Measurements from ENCODE around the gene CAMK2B. TPM values are rescaled to one million over a fixed set of nuclear protein-coding genes. Genes with fewer than 3 reads are reported as not detected.

CAMK2B gene
- total and polyA plus RNA-seq, 12 donors, result 0.25 to 82.3 (median 6.5) TPM; not detected in 2

- H3K27ac ChIP-seq, result no peak overlapping the region
- TF ChIP-seq POLR2A (IDR thresholded peaks at IDR 0.05), result no peak
- no peak for TF ChIP-seq CTCF (IDR thresholded peaks at IDR 0.05)
Measured at GRCh38 chr7:44167920-44168319, 157.5 kb downstream of the CAMK2B start.

More at GRCh38 chr7:44167920-44168319, 157.5 kb downstream of the CAMK2B start:
- H3K27me3 ChIP-seq, result no peaks in the 10 kb centered on the region
- intact Hi-C loops (cut with DNase I), result no loop called here
- no peaks in the 10 kb centered on the region for H3K36me3 ChIP-seq (replicated peaks in 1 of 2)
- no peaks in the 10 kb centered on the region for H3K9me3 ChIP-seq (replicated peaks in 1 of 3)
- no peaks in the 10 kb centered on the region for H3K4me1 ChIP-seq (replicated peaks in 1 of 2)
- no peak overlapping the region for H3K4me3 ChIP-seq
- DNase-seq, result no peak

Other genes with a start within 250 kb of the CAMK2B start
- gene POLM, start 243.1 kb downstream of the CAMK2B start, total RNA-seq, result 10 to 100 TPM in 8 of 9 donors, 1 to 10 TPM in 1; 8.6 to 51.8 (median 28.1) TPM
- 10 to 100 TPM in 2 of 3 donors, 1 to 10 TPM in 1; 5.4 to 38.5 (median 21.9) TPM for gene POLM, start 243.1 kb downstream of the CAMK2B start, polyA plus RNA-seq
- 100 to 1,000 TPM in 6 of 9 donors, 10 to 100 TPM in 2, 1 to 10 TPM in 1; 5.4 to 292 (median 121) TPM for gene AEBP1, start 221.2 kb downstream of the CAMK2B start, total RNA-seq
- gene AEBP1, start 221.2 kb downstream of the CAMK2B start, polyA plus RNA-seq, result 100 to 1,000 TPM in 2 of 3 donors, 10 to 100 TPM in 1; 41.2 to 198 (median 155) TPM
- 100 to 1,000 TPM in 2 of 9 donors, 10 to 100 TPM in 7; 47.5 to 127 (median 68.4) TPM for gene POLD2, start 202.0 kb downstream of the CAMK2B start, total RNA-seq
- gene POLD2, start 202.0 kb downstream of the CAMK2B start, polyA plus RNA-seq, result 100 to 1,000 TPM in 1 of 3 donors, 10 to 100 TPM in 2; 89.4 to 101 (median 93.0) TPM
- gene MYL7, start 184.3 kb downstream of the CAMK2B start, total RNA-seq, result under 1 TPM in 1 of 9 donors, not detected in 8; 0.17 TPM
- 1 to 10 TPM in 1 of 3 donors, under 1 TPM in 1, not detected in 1; 0.24 to 3.5 TPM for gene MYL7, start 184.3 kb downstream of the CAMK2B start, polyA plus RNA-seq
- gene GCK, start 136.2 kb downstream of the CAMK2B start, total RNA-seq, result 1 to 10 TPM in 1 of 9 donors, under 1 TPM in 5, not detected in 3; 0.14 to 1.9 (median 0.34) TPM
- 1 to 10 TPM in 2 of 3 donors, under 1 TPM in 1; 0.09 to 2.1 (median 1.2) TPM for gene GCK, start 136.2 kb downstream of the CAMK2B start, polyA plus RNA-seq
- gene YKT6, start 124.6 kb downstream of the CAMK2B start, total RNA-seq, result 10 to 100 TPM; 47.6 to 94.7 (median 54.0) TPM
- gene YKT6, start 124.6 kb downstream of the CAMK2B start, polyA plus RNA-seq, result 10 to 100 TPM; 32.8 to 93.6 (median 35.7) TPM
- 100 to 1,000 TPM in 3 of 9 donors, 10 to 100 TPM in 6; 33.1 to 136 (median 78.9) TPM for gene NUDCD3, start 165.1 kb upstream of the CAMK2B start, total RNA-seq
- gene NUDCD3, start 165.1 kb upstream of the CAMK2B start, polyA plus RNA-seq, result 10 to 100 TPM; 30.5 to 85.7 (median 37.0) TPM
- gene NPC1L1, start 215.7 kb upstream of the CAMK2B start, total RNA-seq, result under 1 TPM in 7 of 9 donors, not detected in 2; under 0.01 to 0.42 (median 0.08) TPM
- gene NPC1L1, start 215.7 kb upstream of the CAMK2B start, polyA plus RNA-seq, result under 1 TPM; 0.02 to 0.48 (median 0.20) TPM
- gene DDX56, start 248.3 kb upstream of the CAMK2B start, total RNA-seq, result 10 to 100 TPM; 35.9 to 91.8 (median 57.0) TPM
- 100 to 1,000 TPM in 2 of 3 donors, 10 to 100 TPM in 1; 71.4 to 543 (median 232) TPM for gene DDX56, start 248.3 kb upstream of the CAMK2B start, polyA plus RNA-seq